ENCODE results near the gene FXYD3. TPM values are rescaled to one million over a fixed set of nuclear protein-coding genes. Genes with fewer than 3 reads are reported as not detected.
"Not testable (repeated sequence)": the region's sequence is repeated elsewhere in the genome, so short reads cannot be mapped to it uniquely, and the experiment has no call there.

Gene FXYD3
- total RNA-seq, 2 donors from 2014 or later, result 365 to 1,352 TPM

GRCh38 chr19:35100588-35101533 is 14.8 kb upstream of the FXYD3 start:
- TF ChIP-seq POLR2AphosphoS5 (IDR thresholded peaks at IDR 0.05), result no peak
- no peak for TF ChIP-seq POLR2A (IDR thresholded peaks at IDR 0.05)
- TF ChIP-seq, protein P1, sequence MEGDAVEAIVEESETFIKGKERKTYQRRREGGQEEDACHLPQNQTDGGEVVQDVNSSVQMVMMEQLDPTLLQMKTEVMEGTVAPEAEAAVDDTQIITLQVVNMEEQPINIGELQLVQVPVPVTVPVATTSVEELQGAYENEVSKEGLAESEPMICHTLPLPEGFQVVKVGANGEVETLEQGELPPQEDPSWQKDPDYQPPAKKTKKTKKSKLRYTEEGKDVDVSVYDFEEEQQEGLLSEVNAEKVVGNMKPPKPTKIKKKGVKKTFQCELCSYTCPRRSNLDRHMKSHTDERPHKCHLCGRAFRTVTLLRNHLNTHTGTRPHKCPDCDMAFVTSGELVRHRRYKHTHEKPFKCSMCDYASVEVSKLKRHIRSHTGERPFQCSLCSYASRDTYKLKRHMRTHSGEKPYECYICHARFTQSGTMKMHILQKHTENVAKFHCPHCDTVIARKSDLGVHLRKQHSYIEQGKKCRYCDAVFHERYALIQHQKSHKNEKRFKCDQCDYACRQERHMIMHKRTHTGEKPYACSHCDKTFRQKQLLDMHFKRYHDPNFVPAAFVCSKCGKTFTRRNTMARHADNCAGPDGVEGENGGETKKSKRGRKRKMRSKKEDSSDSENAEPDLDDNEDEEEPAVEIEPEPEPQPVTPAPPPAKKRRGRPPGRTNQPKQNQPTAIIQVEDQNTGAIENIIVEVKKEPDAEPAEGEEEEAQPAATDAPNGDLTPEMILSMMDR (IDR thresholded peaks at IDR 0.05), result no peak
- H3K27me3 ChIP-seq (replicated peaks; ENCODE audit: insufficient read depth), result no peaks in the 10 kb centered on the region
- H3K4me1 ChIP-seq (replicated peaks), result no peaks in the 10 kb centered on the region
- H3K9me3 ChIP-seq, result no peaks in the 10 kb centered on the region
- DNase-seq (ENCODE audit: low spot score), result no peak
- intact Hi-C loops (cut with DNase I), result no loop called here
- no peaks in the 10 kb centered on the region for H3K36me3 ChIP-seq
- no peak overlapping the region for H3K4me3 ChIP-seq
- 81% methylated on average over 16 of the region's 16 CpGs for WGBS
- no peak overlapping the region for H3K27ac ChIP-seq

DNA sequence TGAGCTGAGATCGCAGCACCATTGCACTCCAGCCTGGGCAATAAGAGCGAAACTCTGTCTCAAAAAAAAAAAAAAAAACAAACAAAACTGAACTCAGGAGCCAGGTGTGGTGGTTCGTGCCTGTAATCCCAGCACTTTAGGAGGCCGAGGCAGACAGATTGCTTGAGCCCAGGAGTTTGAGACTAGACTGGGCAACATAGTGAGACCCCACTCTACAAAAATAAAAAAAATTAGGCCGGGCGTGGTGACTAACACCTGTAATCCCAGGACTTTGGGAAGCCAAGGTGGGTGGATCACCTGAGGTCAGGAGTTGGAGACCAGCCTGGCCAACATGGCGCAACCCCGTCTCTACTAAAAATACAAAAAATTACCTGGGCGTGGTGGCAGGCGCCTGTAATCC is 13.7 kb upstream of the FXYD3 start:
- intact Hi-C loops (cut with DNase I); H3K9me3 ChIP-seq; H3K4me3 ChIP-seq; H3K36me3 ChIP-seq; DNase-seq (ENCODE audit: low spot score); H3K27ac ChIP-seq; H3K4me1 ChIP-seq (replicated peaks); H3K27me3 ChIP-seq (replicated peaks; ENCODE audit: insufficient read depth): not testable (repeated sequence)
- WGBS, result 96% methylated on average over 10 of the region's 10 CpGs

DNA sequence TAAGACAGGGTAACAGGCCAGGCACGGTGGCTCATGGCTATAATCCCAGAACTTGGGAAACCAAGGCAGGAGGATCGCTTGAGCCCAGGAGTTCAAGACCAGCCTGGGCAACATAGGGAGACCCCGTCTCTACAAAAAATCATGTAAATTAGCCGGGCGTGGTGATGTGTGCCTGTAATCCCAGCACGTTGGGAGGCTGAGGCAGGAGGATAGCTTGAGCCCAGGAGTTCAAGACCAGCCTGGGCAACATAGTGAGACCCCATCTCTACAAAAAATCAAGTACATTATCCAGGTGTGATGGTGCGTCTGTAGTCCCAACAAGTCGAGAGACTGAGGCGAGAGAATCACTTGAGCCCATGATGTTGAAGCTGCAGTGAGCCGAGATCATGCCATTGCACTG is 12.0 kb upstream of the FXYD3 start:
- H3K4me3 ChIP-seq; H3K27me3 ChIP-seq (replicated peaks; ENCODE audit: insufficient read depth); intact Hi-C loops (cut with DNase I); H3K4me1 ChIP-seq (replicated peaks); H3K27ac ChIP-seq; H3K9me3 ChIP-seq; DNase-seq (ENCODE audit: low spot score); H3K36me3 ChIP-seq: not testable (repeated sequence)
- WGBS, result 75% methylated on average over 10 of the region's 10 CpGs

- 92% methylated on average over 10 of the region's 11 CpGs for WGBS
- Histone ChIP-seq H3K9me3 (no peaks in the 10 kb centered on the region), H3K27ac (no peak overlapping the region), H3K4me1 (replicated peaks) (no peaks in the 10 kb centered on the region), H3K4me3 (no peak overlapping the region), H3K36me3 (no peaks in the 10 kb centered on the region), H3K27me3 (replicated peaks; ENCODE audit: insufficient read depth) (no peaks in the 10 kb centered on the region)
- no peak for DNase-seq (ENCODE audit: low spot score)
- intact Hi-C loops (cut with DNase I), result no loop called here
- TF ChIP-seq POLR2A (IDR thresholded peaks at IDR 0.05), result no peak
- TF ChIP-seq, protein P1 (IDR thresholded peaks at IDR 0.05), result no peak
- no peak for TF ChIP-seq POLR2AphosphoS5 (IDR thresholded peaks at IDR 0.05)
Measured at GRCh38 chr19:35104361-35104760, 11.3 kb upstream of the FXYD3 start.

DNA sequence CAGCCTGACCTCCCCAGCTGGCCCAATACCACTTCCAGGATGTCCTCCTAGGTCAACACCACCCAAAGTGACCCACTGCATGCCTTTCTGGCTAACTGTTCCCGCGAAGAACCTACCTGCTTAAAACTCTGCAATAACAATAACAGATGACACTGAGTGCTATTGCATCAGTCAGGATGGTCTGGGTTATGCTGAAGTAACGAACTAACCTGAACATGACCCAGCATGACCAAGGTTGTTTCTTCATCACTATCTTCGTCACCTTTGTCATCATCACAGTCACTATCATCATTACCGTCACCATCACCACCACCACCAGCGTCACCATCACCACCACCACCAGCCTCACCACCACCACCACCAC is 10.6 kb upstream of the FXYD3 start:
- WGBS, result 97% methylated on average over 6 of the region's 6 CpGs
- Histone ChIP-seq H3K27me3 (replicated peaks; ENCODE audit: insufficient read depth) (no peaks in the 10 kb centered on the region), H3K9me3 (no peaks in the 10 kb centered on the region), H3K4me3 (no peak overlapping the region), H3K4me1 (replicated peaks) (no peaks in the 10 kb centered on the region), H3K36me3 (no peaks in the 10 kb centered on the region), H3K27ac (no peak overlapping the region)
- DNase-seq (ENCODE audit: low spot score), result no peak
- intact Hi-C loops (cut with DNase I), result no loop called here
- TF ChIP-seq POLR2A (IDR thresholded peaks at IDR 0.05) (no peak), POLR2AphosphoS5 (IDR thresholded peaks at IDR 0.05) (no peak)
- TF ChIP-seq, protein P1 (IDR thresholded peaks at IDR 0.05), result no peak

Measured in prostate gland (tissue), 2 donors.